GM23338 (cell line): ENCODE measurements around the gene SLC2A6. TPM values are rescaled to one million over a fixed set of nuclear protein-coding genes. Genes with fewer than 3 reads are reported as not detected.

Experiments
- ATAC-seq: fragments of 200-7000 bp; cut with Tn5 transposase; 3 replicates; pipeline ENCODE4 v1.9.1; 2020
- DNase-seq: peaks from one replicate; pipeline ENCODE4 v3.0.0-alpha.2; 2015; ENCODE audit warnings: low spot score
- H2AFZ ChIP-seq: fragments of 200-600 bp; sonication (generic); 2 replicates; pipeline ENCODE4 v1.8.0; 2016; ENCODE audit warnings: antibody characterized with exemption, mild to moderate bottlenecking, moderate library complexity
- H3F3A ChIP-seq: fragments of 200-600 bp; sonication (generic); replicated peaks from 2 replicates; pipeline ENCODE4 v1.8.0; 2017; ENCODE audit warnings: antibody characterized with exemption, mixed run types, low read depth
- H3K27ac ChIP-seq: fragments of 200-600 bp; sonication (generic); 2 replicates; pipeline ENCODE4 v1.6.1; 2016; ENCODE audit warnings: low read depth
- H3K27me3 ChIP-seq: fragments of 200-600 bp; sonication (generic); 2 replicates; pipeline ENCODE4 v1.8.0; 2016; ENCODE audit warnings: mild to moderate bottlenecking, mixed run types, moderate library complexity; ENCODE audit not compliant: insufficient read depth
- H3K36me3 ChIP-seq: fragments of 200-600 bp; sonication (generic); 2 replicates; pipeline ENCODE4 v1.8.0; 2016; ENCODE audit warnings: mild to moderate bottlenecking; ENCODE audit not compliant: insufficient read depth
- H3K4me1 ChIP-seq: fragments of 200-600 bp; sonication (generic); 2 replicates; pipeline ENCODE4 v1.8.0; 2016; ENCODE audit warnings: mild to moderate bottlenecking, moderate library complexity; ENCODE audit not compliant: insufficient read depth
- H3K4me2 ChIP-seq: fragments of 200-600 bp; sonication (generic); 2 replicates; pipeline ENCODE4 v1.7.1; 2017; ENCODE audit warnings: mixed run types
- H3K4me3 ChIP-seq: fragments of 200-600 bp; sonication (generic); 2 replicates; pipeline ENCODE4 v1.6.1; 2016; ENCODE audit warnings: mixed run types
- H3K79me2 ChIP-seq: fragments of 200-600 bp; sonication (generic); replicated peaks from 2 replicates; pipeline ENCODE4 v1.8.0; 2017; ENCODE audit warnings: mild to moderate bottlenecking; ENCODE audit not compliant: insufficient read depth
- H3K9me2 ChIP-seq: fragments of 200-600 bp; sonication (generic); 2 replicates; pipeline ENCODE4 v1.8.0; 2017; ENCODE audit not compliant: insufficient read depth
- H4K20me1 ChIP-seq: fragments of 200-600 bp; sonication (generic); replicated peaks from 2 replicates; pipeline ENCODE4 v1.8.0; 2017; ENCODE audit warnings: mild to moderate bottlenecking; ENCODE audit not compliant: insufficient read depth
- H3K27ac Mint-ChIP-seq: 2 replicates; pipeline ENCODE4 v1.8.0; 2020; ENCODE audit warnings: inconsistent platforms, mild to moderate bottlenecking, moderate library complexity, mixed read lengths
- H3K27me3 Mint-ChIP-seq: 3 replicates; pipeline ENCODE4 v1.8.0; 2022; ENCODE audit warnings: low read depth, mild to moderate bottlenecking, moderate library complexity, mixed read lengths, inconsistent platforms; ENCODE audit not compliant: insufficient read depth, poor library complexity
- H3K36me3 Mint-ChIP-seq: 3 replicates; pipeline ENCODE4 v1.8.0; 2021; ENCODE audit warnings: low read depth, mild to moderate bottlenecking, inconsistent platforms, moderate library complexity, mixed read lengths
- H3K4me1 Mint-ChIP-seq: 3 replicates; pipeline ENCODE4 v1.8.0; 2020; ENCODE audit warnings: mild to moderate bottlenecking, inconsistent platforms, mixed read lengths
- H3K4me3 Mint-ChIP-seq: 3 replicates; pipeline ENCODE4 v1.8.0; 2021; ENCODE audit warnings: moderate library complexity, mild to moderate bottlenecking, inconsistent platforms, mixed read lengths
- H3K9me3 Mint-ChIP-seq: 3 replicates; pipeline ENCODE4 v1.8.0; 2020; ENCODE audit warnings: moderate library complexity, mild to moderate bottlenecking, inconsistent platforms, mixed read lengths
- CREB1 ChIP-seq: fragments of 250-450 bp; sonication (Bioruptor Pico); IDR thresholded peaks from 2 replicates; pipeline ENCODE4 v1.5.0; 2020; ENCODE audit warnings: low read depth, mild to moderate bottlenecking, moderate library complexity
- EZH2phosphoT487 ChIP-seq: fragments of 200-600 bp; sonication (generic); IDR thresholded peaks from one replicate; pipeline ENCODE4 v1.8.1; 2018; ENCODE audit warnings: antibody characterized with exemption; ENCODE audit not compliant: unreplicated experiment
- JUNB ChIP-seq: IDR thresholded peaks from one replicate; pipeline ENCODE4 v1.6.1; 2016; ENCODE audit warnings: antibody characterized with exemption; ENCODE audit not compliant: unreplicated experiment
- NANOG ChIP-seq: IDR thresholded peaks from 2 replicates; pipeline ENCODE4 v1.6.1; 2016; ENCODE audit warnings: antibody characterized with exemption, borderline replicate concordance
- POLR2AphosphoS5 ChIP-seq: IDR thresholded peaks from 2 replicates; pipeline ENCODE4 v1.6.1; 2016; ENCODE audit warnings: antibody characterized with exemption, low read depth
- STAT1 ChIP-seq: IDR thresholded peaks from one replicate; pipeline ENCODE4 v1.6.1; 2016; ENCODE audit warnings: antibody characterized with exemption; ENCODE audit not compliant: unreplicated experiment
- ZNF114 ChIP-seq: fragments of 250-450 bp; sonication (Bioruptor Pico); IDR thresholded peaks from 2 replicates; pipeline ENCODE4 v1.5.0; 2020; ENCODE audit warnings: mild to moderate bottlenecking, moderate library complexity
- ZNF331 ChIP-seq: fragments of 250-450 bp; sonication (Bioruptor Pico); IDR thresholded peaks from 2 replicates; pipeline ENCODE4 v1.5.0; 2020; ENCODE audit warnings: low read depth, mild to moderate bottlenecking, moderate library complexity
- polyA plus RNA-seq: library from polyadenylated mRNA; unstranded; fragments of >200 nt; fragmentation: Nextera tagmentation; extraction: Ambion mirVana; gene quantifications from 2 replicates; pipeline ENCODE4 v1.2.1, GENCODE V29; 2016
- total RNA-seq: library from RNA; depleted of rRNA; stranded (reverse); fragments of >200 nt; shearing (Covaris generic); gene quantifications from 2 replicates; pipeline ENCODE4 v1.2.3, GENCODE V29; 2014
- TF ChIP-seq, protein P1 (sequence below), 2 experiments: fragments of 200-600 bp in 1 of 2; sonication (generic) in 1 of 2; conservative IDR thresholded peaks; 2 replicates each; pipeline versions ENCODE4 v1.5.1 to v1.6.1; 2016 to 2017; ENCODE audit warnings: antibody characterized with exemption in 2 of 2, low read depth in 2 of 2, mild to moderate bottlenecking in 2 of 2, moderate library complexity in 1 of 2
- TF ChIP-seq, protein P2 (sequence below): fragments of 250-450 bp; sonication (Bioruptor Pico); IDR thresholded peaks from 2 replicates; pipeline ENCODE4 v1.5.0; 2020; ENCODE audit warnings: mild to moderate bottlenecking, moderate library complexity

The SLC2A6 gene
- total and polyA plus RNA-seq, 2 experiments from 2014 or later = 17.5 to 39.3 TPM

DNA sequence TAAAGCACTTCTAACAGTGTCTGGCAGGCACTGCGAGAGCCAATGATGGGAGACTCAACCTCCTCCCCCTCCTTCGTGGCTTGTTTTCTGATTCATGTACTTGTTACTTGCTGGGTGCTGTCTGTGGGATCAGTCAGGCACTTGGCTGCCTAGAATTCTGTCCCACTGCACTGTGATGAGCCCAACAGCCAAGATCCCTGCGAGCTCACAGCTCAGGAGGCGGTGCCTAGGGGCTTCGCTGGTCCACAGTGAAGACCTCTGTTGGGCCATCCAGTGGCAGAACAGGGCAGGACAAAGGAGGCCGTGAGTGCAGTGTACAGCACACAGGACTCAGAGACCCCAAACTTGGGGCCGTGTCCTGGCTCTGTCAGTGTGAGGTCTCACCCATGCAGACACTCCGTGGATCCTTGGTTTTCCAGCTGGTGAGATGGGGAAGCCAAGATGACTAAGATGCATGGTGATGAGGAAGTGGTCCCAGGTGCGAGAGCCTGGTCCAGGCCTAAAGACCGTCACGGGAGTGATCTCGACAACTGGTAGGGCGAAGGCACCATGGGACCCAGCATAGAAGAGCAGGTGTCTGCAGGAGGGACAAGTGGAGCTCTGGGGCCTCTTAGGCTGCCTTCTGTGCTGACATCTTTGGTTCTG, 26.4 kb upstream of the SLC2A6 start:
- Mint-ChIP-seq H3K4me1 (peaks cover 15% of the 10 kb centered on the region), H3K36me3 (peaks cover 3% of the 10 kb centered on the region; the same call in 1 of the 3 replicates), H3K27ac (no peak overlapping the region), H3K4me3 (no peak overlapping the region), H3K27me3 (peaks cover 8% of the 10 kb centered on the region), H3K9me3 (peaks cover 29% of the 10 kb centered on the region)
- Histone ChIP-seq H3K4me3 (no peak overlapping the region), H4K20me1 (no peaks in the 10 kb centered on the region), H3K27ac (no peak overlapping the region), H3K4me2 (no peak overlapping the region), H3F3A (no peaks in the 10 kb centered on the region), H2AFZ (no peak overlapping the region), H3K4me1 (peaks cover 15% of the 10 kb centered on the region), H3K79me2 (no peaks in the 10 kb centered on the region), H3K9me2 (no peaks in the 10 kb centered on the region), H3K27me3 (no peaks in the 10 kb centered on the region), H3K36me3 (no peaks in the 10 kb centered on the region)
- TF ChIP-seq NANOG (no peak), JUNB (no peak), EZH2phosphoT487 (no peak), STAT1 (no peak), ZNF331 (no peak), POLR2AphosphoS5 (no peak), ZNF114 (CRISPR knock-in tag) (no peak), CREB1 (no peak)
- TF ChIP-seq, protein P1, sequence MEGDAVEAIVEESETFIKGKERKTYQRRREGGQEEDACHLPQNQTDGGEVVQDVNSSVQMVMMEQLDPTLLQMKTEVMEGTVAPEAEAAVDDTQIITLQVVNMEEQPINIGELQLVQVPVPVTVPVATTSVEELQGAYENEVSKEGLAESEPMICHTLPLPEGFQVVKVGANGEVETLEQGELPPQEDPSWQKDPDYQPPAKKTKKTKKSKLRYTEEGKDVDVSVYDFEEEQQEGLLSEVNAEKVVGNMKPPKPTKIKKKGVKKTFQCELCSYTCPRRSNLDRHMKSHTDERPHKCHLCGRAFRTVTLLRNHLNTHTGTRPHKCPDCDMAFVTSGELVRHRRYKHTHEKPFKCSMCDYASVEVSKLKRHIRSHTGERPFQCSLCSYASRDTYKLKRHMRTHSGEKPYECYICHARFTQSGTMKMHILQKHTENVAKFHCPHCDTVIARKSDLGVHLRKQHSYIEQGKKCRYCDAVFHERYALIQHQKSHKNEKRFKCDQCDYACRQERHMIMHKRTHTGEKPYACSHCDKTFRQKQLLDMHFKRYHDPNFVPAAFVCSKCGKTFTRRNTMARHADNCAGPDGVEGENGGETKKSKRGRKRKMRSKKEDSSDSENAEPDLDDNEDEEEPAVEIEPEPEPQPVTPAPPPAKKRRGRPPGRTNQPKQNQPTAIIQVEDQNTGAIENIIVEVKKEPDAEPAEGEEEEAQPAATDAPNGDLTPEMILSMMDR (conservative IDR thresholded peaks at IDR 0.05; ENCODE audit: low read depth in 2 of 2) = no peak
- TF ChIP-seq, protein P2, sequence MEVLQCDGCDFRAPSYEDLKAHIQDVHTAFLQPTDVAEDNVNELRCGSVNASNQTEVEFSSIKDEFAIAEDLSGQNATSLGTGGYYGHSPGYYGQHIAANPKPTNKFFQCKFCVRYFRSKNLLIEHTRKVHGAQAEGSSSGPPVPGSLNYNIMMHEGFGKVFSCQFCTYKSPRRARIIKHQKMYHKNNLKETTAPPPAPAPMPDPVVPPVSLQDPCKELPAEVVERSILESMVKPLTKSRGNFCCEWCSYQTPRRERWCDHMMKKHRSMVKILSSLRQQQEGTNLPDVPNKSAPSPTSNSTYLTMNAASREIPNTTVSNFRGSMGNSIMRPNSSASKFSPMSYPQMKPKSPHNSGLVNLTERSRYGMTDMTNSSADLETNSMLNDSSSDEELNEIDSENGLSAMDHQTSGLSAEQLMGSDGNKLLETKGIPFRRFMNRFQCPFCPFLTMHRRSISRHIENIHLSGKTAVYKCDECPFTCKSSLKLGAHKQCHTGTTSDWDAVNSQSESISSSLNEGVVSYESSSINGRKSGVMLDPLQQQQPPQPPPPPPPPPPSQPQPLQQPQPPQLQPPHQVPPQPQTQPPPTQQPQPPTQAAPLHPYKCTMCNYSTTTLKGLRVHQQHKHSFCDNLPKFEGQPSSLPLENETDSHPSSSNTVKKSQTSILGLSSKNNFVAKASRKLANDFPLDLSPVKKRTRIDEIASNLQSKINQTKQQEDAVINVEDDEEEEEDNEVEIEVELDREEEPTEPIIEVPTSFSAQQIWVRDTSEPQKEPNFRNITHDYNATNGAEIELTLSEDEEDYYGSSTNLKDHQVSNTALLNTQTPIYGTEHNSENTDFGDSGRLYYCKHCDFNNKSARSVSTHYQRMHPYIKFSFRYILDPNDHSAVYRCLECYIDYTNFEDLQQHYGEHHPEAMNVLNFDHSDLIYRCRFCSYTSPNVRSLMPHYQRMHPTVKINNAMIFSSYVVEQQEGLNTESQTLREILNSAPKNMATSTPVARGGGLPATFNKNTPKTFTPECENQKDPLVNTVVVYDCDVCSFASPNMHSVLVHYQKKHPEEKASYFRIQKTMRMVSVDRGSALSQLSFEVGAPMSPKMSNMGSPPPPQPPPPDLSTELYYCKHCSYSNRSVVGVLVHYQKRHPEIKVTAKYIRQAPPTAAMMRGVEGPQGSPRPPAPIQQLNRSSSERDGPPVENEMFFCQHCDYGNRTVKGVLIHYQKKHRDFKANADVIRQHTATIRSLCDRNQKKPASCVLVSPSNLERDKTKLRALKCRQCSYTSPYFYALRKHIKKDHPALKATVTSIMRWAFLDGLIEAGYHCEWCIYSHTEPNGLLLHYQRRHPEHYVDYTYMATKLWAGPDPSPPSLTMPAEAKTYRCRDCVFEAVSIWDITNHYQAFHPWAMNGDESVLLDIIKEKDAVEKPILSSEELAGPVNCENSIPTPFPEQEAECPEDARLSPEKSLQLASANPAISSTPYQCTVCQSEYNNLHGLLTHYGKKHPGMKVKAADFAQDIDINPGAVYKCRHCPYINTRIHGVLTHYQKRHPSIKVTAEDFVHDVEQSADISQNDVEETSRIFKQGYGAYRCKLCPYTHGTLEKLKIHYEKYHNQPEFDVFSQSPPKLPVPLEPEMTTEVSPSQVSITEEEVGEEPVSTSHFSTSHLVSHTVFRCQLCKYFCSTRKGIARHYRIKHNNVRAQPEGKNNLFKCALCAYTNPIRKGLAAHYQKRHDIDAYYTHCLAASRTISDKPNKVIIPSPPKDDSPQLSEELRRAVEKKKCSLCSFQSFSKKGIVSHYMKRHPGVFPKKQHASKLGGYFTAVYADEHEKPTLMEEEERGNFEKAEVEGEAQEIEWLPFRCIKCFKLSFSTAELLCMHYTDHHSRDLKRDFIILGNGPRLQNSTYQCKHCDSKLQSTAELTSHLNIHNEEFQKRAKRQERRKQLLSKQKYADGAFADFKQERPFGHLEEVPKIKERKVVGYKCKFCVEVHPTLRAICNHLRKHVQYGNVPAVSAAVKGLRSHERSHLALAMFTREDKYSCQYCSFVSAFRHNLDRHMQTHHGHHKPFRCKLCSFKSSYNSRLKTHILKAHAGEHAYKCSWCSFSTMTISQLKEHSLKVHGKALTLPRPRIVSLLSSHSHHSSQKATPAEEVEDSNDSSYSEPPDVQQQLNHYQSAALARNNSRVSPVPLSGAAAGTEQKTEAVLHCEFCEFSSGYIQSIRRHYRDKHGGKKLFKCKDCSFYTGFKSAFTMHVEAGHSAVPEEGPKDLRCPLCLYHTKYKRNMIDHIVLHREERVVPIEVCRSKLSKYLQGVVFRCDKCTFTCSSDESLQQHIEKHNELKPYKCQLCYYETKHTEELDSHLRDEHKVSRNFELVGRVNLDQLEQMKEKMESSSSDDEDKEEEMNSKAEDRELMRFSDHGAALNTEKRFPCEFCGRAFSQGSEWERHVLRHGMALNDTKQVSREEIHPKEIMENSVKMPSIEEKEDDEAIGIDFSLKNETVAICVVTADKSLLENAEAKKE (CRISPR knock-in tag) = no peak
- no peak for DNase-seq
- ATAC-seq = no peak
